ENCODE measurements around the gene FOXL3.

FOXL3 gene

GRCh38 chr7:304574-305409, 14.8 kb downstream of the FOXL3 start:
- DNase-seq: no peak

- DNase-seq: no peak
These were observed 15.6 kb downstream of the FOXL3 start for GRCh38 chr7:305410-306151.

- DNase-seq: no peak
These were observed 18.0 kb downstream of the FOXL3 start for GRCh38 chr7:307970-308369.

- DNase-seq: no peak
These were observed 19.7 kb downstream of the FOXL3 start for GRCh38 chr7:309586-310228.

- DNase-seq: no peak
These were observed 21.2 kb downstream of the FOXL3 start for GRCh38 chr7:311131-311680.

GRCh38 chr7:311796-312195, 21.8 kb downstream of the FOXL3 start:
- DNase-seq: no peak

GRCh38 chr7:312424-312823, 22.5 kb downstream of the FOXL3 start:
- no peak for DNase-seq

GRCh38 chr7:314853-315252, 24.9 kb downstream of the FOXL3 start:
- DNase-seq: no peak

- no peak for DNase-seq
These were observed 25.7 kb downstream of the FOXL3 start for GRCh38 chr7:315516-316265.

GRCh38 chr7:317643-318405, 27.9 kb downstream of the FOXL3 start:
- no peak for DNase-seq

- DNase-seq: no peak
These were observed 28.5 kb downstream of the FOXL3 start for GRCh38 chr7:318476-318875.

- DNase-seq: no peak
These were observed 29.1 kb downstream of the FOXL3 start for GRCh38 chr7:318878-319661.

- DNase-seq: no peak
These were observed 30.3 kb downstream of the FOXL3 start for GRCh38 chr7:320297-320696.

- no peak for DNase-seq
These were observed 32.2 kb downstream of the FOXL3 start for GRCh38 chr7:322111-322671.

- DNase-seq: no peak
These were observed 32.7 kb downstream of the FOXL3 start for GRCh38 chr7:322708-323111.

- no peak for DNase-seq
These were observed 33.4 kb downstream of the FOXL3 start for GRCh38 chr7:323410-323809.

- no peak for DNase-seq
These were observed 34.0 kb downstream of the FOXL3 start for GRCh38 chr7:324011-324410.

GRCh38 chr7:325051-325798, 35.3 kb downstream of the FOXL3 start:
- DNase-seq: no peak

- DNase-seq: no peak
These were observed 35.8 kb downstream of the FOXL3 start for GRCh38 chr7:325811-326210.

GRCh38 chr7:326273-326672, 36.3 kb downstream of the FOXL3 start:
- no peak for DNase-seq

All from NCI-H2029 treated with DMSO at 0.1 percent for 48 hours (cell line).